Panc1 (cell line): ENCODE data around the gene NETO1. TPM values are rescaled to one million over a fixed set of nuclear protein-coding genes. Genes with fewer than 3 reads are reported as not detected.

Experiments
- ATAC-seq: fragments of 200-7000 bp; cut with Tn5 transposase; 2 replicates; pipeline ENCODE4 v1.9.1; 2020; ENCODE audit warnings: mild to moderate bottlenecking, moderate library complexity
- BruUV-seq: library from RNA; stranded (reverse); fragments of 400-500 nt; replicated peaks from 2 replicates; lab custom pipeline; 2021; lab: Mats Ljungman, UMichigan
- CTCF ChIA-PET: fragments of 300-600 bp; sonication (Branson Sonifier 250); formaldehyde crosslinking; loops from one replicate; lab custom pipeline; 2022; ENCODE audit warnings: antibody characterized with exemption; lab: Charles Lee
- POLR2A ChIA-PET: fragments of 300-600 bp; sonication (Branson Sonifier 250); formaldehyde crosslinking; loops from one replicate; lab custom pipeline; 2022; ENCODE audit warnings: antibody characterized with exemption; lab: Charles Lee
- DNase-seq: peaks from one replicate; pipeline ENCODE4 v3.0.0-alpha.2; 2010; ENCODE audit warnings: low read depth, low spot score
- H3K27ac ChIP-seq: 2 replicates; pipeline ENCODE4 v1.5.1; 2011; ENCODE audit warnings: mild to moderate bottlenecking, low read length, inconsistent platforms
- H3K27me3 ChIP-seq: fragments of 200-500 bp; sonication (Bioruptor generic); 2 replicates; pipeline ENCODE4 v1.6.0; 2014; ENCODE audit warnings: low read length, inconsistent platforms; ENCODE audit not compliant: control insufficient read depth, insufficient read depth
- H3K36me3 ChIP-seq: fragments of 200-500 bp; sonication (Bioruptor generic); 2 replicates; pipeline ENCODE4 v1.5.1; 2014; ENCODE audit warnings: inconsistent platforms, mild to moderate bottlenecking, low read length, moderate library complexity; ENCODE audit not compliant: control insufficient read depth, insufficient read depth
- H3K4me1 ChIP-seq: 2 replicates; pipeline ENCODE4 v1.5.1; 2011; ENCODE audit warnings: inconsistent platforms, mild to moderate bottlenecking, low read length, moderate library complexity; ENCODE audit not compliant: control insufficient read depth, insufficient read depth
- H3K4me3 ChIP-seq, 2 experiments: 2 replicates each; pipeline ENCODE4 v1.5.1; 2011 to 2012; ENCODE audit warnings: low read depth in 2 of 2, low read length in 2 of 2, mild to moderate bottlenecking in 2 of 2, inconsistent platforms in 1 of 2, moderate library complexity in 1 of 2
- H3K9me3 ChIP-seq: fragments of 200-500 bp; sonication (Bioruptor generic); 2 replicates; pipeline ENCODE4 v1.5.1; 2014; ENCODE audit warnings: low read depth, mild to moderate bottlenecking, inconsistent platforms, low read length, moderate library complexity; ENCODE audit not compliant: control insufficient read depth, insufficient read depth
- CTCF ChIP-seq: fragments of 450-650 bp; IDR thresholded peaks from 2 replicates; pipeline ENCODE4 v1.5.1; 2017; ENCODE audit warnings: mild to moderate bottlenecking
- POLR2AphosphoS5 ChIP-seq: IDR thresholded peaks from 2 replicates; pipeline ENCODE4 v1.6.1; 2012; ENCODE audit warnings: mild to moderate bottlenecking, low read depth, low read length, moderate library complexity
- REST ChIP-seq, 2 experiments: IDR thresholded peaks; 2 replicates each; pipeline ENCODE4 v1.6.1; 2011 to 2012; ENCODE audit warnings: low read depth in 2 of 2, control low read depth in 1 of 2, low read length in 1 of 2, mild to moderate bottlenecking in 1 of 2, moderate library complexity in 1 of 2; ENCODE audit not compliant: insufficient read depth in 1 of 2
- SIN3A ChIP-seq: IDR thresholded peaks from 2 replicates; pipeline ENCODE4 v1.6.1; 2012; ENCODE audit warnings: low read depth, mild to moderate bottlenecking, low read length, moderate library complexity, borderline replicate concordance; ENCODE audit not compliant: insufficient read depth
- TCF7L2 ChIP-seq: IDR thresholded peaks from 2 replicates; pipeline ENCODE4 v1.6.1; 2011; ENCODE audit warnings: mild to moderate bottlenecking, low read depth, low read length, inconsistent platforms
- in situ Hi-C: cut with HindIII; loops from 2 replicates; pipeline ENCODE4 v1.10.0; 2016; ENCODE audit warnings: low sequenced_read_pairs, low pct_unique_long_range_greater_than_20kb
- intact Hi-C: fragments of 100-400 bp; cut with micrococcal nuclease; formaldehyde crosslinking; loops from one replicate; pipeline ENCODE4 v1.10.0; 2022; ENCODE audit not compliant: unreplicated experiment
- total RNA-seq: library from RNA; stranded (reverse); gene quantifications from one replicate; pipeline ENCODE4 v1.2.1, GENCODE V29; 2021; ENCODE audit not compliant: unreplicated experiment

The NETO1 gene
- total RNA-seq, 1 experiment from 2014 or later, result not detected

GRCh38 chr18:72720116-72720515, 147.7 kb downstream of the NETO1 start:
- in situ Hi-C loops (no loop called here), intact Hi-C loops (no loop called here)
- Histone ChIP-seq H3K9me3 (no peaks in the 10 kb centered on the region), H3K36me3 (no peaks in the 10 kb centered on the region), H3K27ac (no peak overlapping the region), H3K27me3 (no peaks in the 10 kb centered on the region), H3K4me3 (no peak overlapping the region), H3K4me1 (no peaks in the 10 kb centered on the region)
- POLR2A ChIA-PET, result no interaction called here
- BruUV-seq, result no TSS peak
- no peak for DNase-seq
- TF ChIP-seq TCF7L2, result no peak
- no peak for TF ChIP-seq SIN3A
- no peak for TF ChIP-seq REST (IDR thresholded peaks at IDR 0.05; ENCODE audit: insufficient read depth in 1 of 2, low read depth in 2 of 2, low read length in 1 of 2)
- no peak for TF ChIP-seq CTCF
- TF ChIP-seq POLR2AphosphoS5, result no peak
- CTCF ChIA-PET, result interaction anchor here (0.6 kb wide), 1 partner anchor 12 kb away, joined by 3 read pairs; no protein-coding TSS in a partner anchor
- ATAC-seq, result no peak

GRCh38 chr18:72704202-72704601, 163.6 kb downstream of the NETO1 start:
- ChIA-PET POLR2A (no interaction called here), CTCF (no interaction called here)
- in situ Hi-C loops (no loop called here), intact Hi-C loops (no loop called here)
- Histone ChIP-seq H3K4me1 (no peaks in the 10 kb centered on the region), H3K27ac (no peak overlapping the region), H3K4me3 (no peak overlapping the region), H3K9me3 (no peaks in the 10 kb centered on the region), H3K36me3 (no peaks in the 10 kb centered on the region), H3K27me3 (no peaks in the 10 kb centered on the region)
- TF ChIP-seq REST (IDR thresholded peaks at IDR 0.05; ENCODE audit: insufficient read depth in 1 of 2, low read depth in 2 of 2, low read length in 1 of 2) (no peak), TCF7L2 (no peak), POLR2AphosphoS5 (no peak), CTCF (no peak), SIN3A (no peak)
- no peak for ATAC-seq
- BruUV-seq, result no TSS peak
- DNase-seq, result no peak
